Loucy (cell line): ENCODE data around the gene PIK3R1.

ENCODE experiments used
- H2AFZ ChIP-seq: fragments of 200-600 bp; sonication (generic); 2 replicates; pipeline ENCODE4 v1.6.0; 2016; ENCODE audit warnings: antibody characterized with exemption, mild to moderate bottlenecking, low read length, moderate library complexity
- H3F3A ChIP-seq: fragments of 200-600 bp; 2 replicates; pipeline ENCODE4 v1.6.0; 2016; ENCODE audit warnings: antibody characterized with exemption, low read depth, mild to moderate bottlenecking
- H3K27me3 ChIP-seq: fragments of 200-600 bp; sonication (generic); 2 replicates; pipeline ENCODE4 v1.6.1; 2014; ENCODE audit warnings: low read length, mild to moderate bottlenecking; ENCODE audit not compliant: insufficient read depth, poor library complexity, severe bottlenecking
- H3K36me3 ChIP-seq: fragments of 200-600 bp; sonication (generic); 2 replicates; pipeline ENCODE4 v1.6.1; 2016; ENCODE audit warnings: low read length; ENCODE audit not compliant: insufficient read depth
- H3K4me1 ChIP-seq: fragments of 200-600 bp; sonication (generic); 2 replicates; pipeline ENCODE4 v1.5.1; 2014; ENCODE audit warnings: low read length, mild to moderate bottlenecking; ENCODE audit not compliant: insufficient read depth, poor library complexity, severe bottlenecking
- H3K4me2 ChIP-seq: fragments of 200-600 bp; sonication (generic); 2 replicates; pipeline ENCODE4 v1.6.0; 2014; ENCODE audit warnings: antibody characterized with exemption, low read length, low read depth, mild to moderate bottlenecking; ENCODE audit not compliant: poor library complexity, severe bottlenecking
- H3K4me3 ChIP-seq: fragments of 200-600 bp; sonication (generic); 2 replicates; pipeline ENCODE4 v1.5.1; 2014; ENCODE audit warnings: low read length, mild to moderate bottlenecking, mixed read lengths; ENCODE audit not compliant: poor library complexity, severe bottlenecking
- H3K79me2 ChIP-seq: fragments of 200-600 bp; sonication (generic); 2 replicates; pipeline ENCODE4 v1.6.1; 2014; ENCODE audit warnings: low read length; ENCODE audit not compliant: insufficient read depth
- H3K9ac ChIP-seq: fragments of 200-600 bp; sonication (generic); 2 replicates; pipeline ENCODE4 v1.6.0; 2014; ENCODE audit warnings: mild to moderate bottlenecking, low read depth, low read length, moderate library complexity; ENCODE audit not compliant: poor library complexity, severe bottlenecking
- H3K9me2 ChIP-seq: fragments of 200-600 bp; sonication (generic); replicated peaks from 2 replicates; pipeline ENCODE4 v1.6.1; 2016; ENCODE audit warnings: low read depth, low read length, mixed read lengths
- H3K9me3 ChIP-seq: fragments of 200-600 bp; sonication (generic); 2 replicates; pipeline ENCODE4 v1.6.1; 2014; ENCODE audit warnings: mild to moderate bottlenecking, antibody characterized with exemption, low read length, low read depth; ENCODE audit not compliant: insufficient read depth
- H4K20me1 ChIP-seq: fragments of 200-600 bp; sonication (generic); 2 replicates; pipeline ENCODE4 v1.6.0; 2014; ENCODE audit warnings: antibody characterized with exemption, low read length, mild to moderate bottlenecking; ENCODE audit not compliant: insufficient read depth, poor library complexity, severe bottlenecking
- EZH2phosphoT487 ChIP-seq: fragments of 200-600 bp; IDR thresholded peaks from 2 replicates; pipeline ENCODE4 v1.6.1; 2018; ENCODE audit warnings: antibody characterized with exemption, mild to moderate bottlenecking, moderate library complexity, borderline replicate concordance
- TF ChIP-seq, protein P1 (sequence below): fragments of 200-600 bp; sonication (generic); conservative IDR thresholded peaks from 2 replicates; pipeline ENCODE4 v1.5.1; 2014; ENCODE audit warnings: mild to moderate bottlenecking, antibody characterized with exemption, low read length

Gene PIK3R1

DNA sequence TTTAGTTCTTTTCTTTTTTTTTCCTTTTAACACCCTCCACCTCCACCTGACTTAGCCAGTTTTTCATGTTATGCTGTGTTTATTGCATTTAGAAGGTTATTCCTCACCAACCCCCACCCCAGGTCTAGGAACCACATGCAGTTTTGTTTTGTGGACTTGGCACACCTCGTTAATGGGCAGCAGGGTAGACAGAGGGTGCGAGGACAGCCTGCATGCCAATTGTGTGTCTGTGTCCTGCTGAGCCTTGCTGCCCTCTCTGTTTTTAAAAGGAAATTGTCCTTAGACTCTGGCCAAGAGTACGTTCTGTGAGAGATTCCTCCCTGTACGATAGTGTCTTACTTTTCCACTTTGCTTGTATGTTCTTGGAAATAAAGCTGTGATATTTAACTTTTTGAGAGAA lies 13.9 kb downstream of the PIK3R1 start:
- Histone ChIP-seq H3K36me3 (peaks cover 63% of the 10 kb centered on the region; the same call in 1 of the 2 replicates), H3K4me1 (peaks cover 97% of the 10 kb centered on the region), H3K9ac (peak overlapping the region; percentile 33), H2AFZ (no peak overlapping the region), H3K9me3 (no peaks in the 10 kb centered on the region), H3F3A (peaks cover 10% of the 10 kb centered on the region), H3K9me2 (no peaks in the 10 kb centered on the region), H4K20me1 (peaks cover 99% of the 10 kb centered on the region), H3K79me2 (peaks cover 100% of the 10 kb centered on the region), H3K27me3 (no peaks in the 10 kb centered on the region), H3K4me3 (peak overlapping the region; percentile 61), H3K4me2 (peak overlapping the region; percentile 74)
- TF ChIP-seq, protein P1, sequence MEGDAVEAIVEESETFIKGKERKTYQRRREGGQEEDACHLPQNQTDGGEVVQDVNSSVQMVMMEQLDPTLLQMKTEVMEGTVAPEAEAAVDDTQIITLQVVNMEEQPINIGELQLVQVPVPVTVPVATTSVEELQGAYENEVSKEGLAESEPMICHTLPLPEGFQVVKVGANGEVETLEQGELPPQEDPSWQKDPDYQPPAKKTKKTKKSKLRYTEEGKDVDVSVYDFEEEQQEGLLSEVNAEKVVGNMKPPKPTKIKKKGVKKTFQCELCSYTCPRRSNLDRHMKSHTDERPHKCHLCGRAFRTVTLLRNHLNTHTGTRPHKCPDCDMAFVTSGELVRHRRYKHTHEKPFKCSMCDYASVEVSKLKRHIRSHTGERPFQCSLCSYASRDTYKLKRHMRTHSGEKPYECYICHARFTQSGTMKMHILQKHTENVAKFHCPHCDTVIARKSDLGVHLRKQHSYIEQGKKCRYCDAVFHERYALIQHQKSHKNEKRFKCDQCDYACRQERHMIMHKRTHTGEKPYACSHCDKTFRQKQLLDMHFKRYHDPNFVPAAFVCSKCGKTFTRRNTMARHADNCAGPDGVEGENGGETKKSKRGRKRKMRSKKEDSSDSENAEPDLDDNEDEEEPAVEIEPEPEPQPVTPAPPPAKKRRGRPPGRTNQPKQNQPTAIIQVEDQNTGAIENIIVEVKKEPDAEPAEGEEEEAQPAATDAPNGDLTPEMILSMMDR = no peak
- TF ChIP-seq EZH2phosphoT487 = no peak

DNA sequence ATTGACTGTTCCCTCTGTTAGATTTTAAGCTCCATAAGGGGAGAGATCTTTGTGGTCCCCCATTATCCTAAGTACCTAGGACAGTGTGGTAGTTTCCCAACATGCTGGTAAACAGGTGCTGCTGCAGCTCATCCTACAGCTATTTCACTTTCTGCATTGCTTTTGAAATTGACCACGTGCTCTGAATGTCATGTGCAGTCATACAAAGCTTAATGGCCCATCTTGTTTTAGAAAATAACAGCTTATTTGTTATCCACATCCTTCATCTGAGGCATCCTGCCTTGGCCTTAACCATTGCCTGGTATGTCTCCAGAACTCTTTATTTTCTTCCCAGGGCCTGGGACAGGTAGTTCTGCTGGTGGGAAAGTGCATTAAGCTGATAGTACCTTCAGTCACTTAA lies 14.7 kb downstream of the PIK3R1 start:
- Histone ChIP-seq H3K27me3 (no peaks in the 10 kb centered on the region), H3K4me3 (peak overlapping the region; percentile 61), H3K79me2 (peaks cover 100% of the 10 kb centered on the region), H2AFZ (no peak overlapping the region), H3K9me3 (no peaks in the 10 kb centered on the region), H3K36me3 (peaks cover 63% of the 10 kb centered on the region; the same call in 1 of the 2 replicates), H3K4me2 (peak overlapping the region; percentile 74), H3K9ac (peak overlapping the region; percentile 33), H4K20me1 (peaks cover 96% of the 10 kb centered on the region), H3K9me2 (no peaks in the 10 kb centered on the region), H3K4me1 (peaks cover 92% of the 10 kb centered on the region), H3F3A (peaks cover 10% of the 10 kb centered on the region)
- TF ChIP-seq EZH2phosphoT487 = no peak
- TF ChIP-seq, protein P1 = no peak

DNA sequence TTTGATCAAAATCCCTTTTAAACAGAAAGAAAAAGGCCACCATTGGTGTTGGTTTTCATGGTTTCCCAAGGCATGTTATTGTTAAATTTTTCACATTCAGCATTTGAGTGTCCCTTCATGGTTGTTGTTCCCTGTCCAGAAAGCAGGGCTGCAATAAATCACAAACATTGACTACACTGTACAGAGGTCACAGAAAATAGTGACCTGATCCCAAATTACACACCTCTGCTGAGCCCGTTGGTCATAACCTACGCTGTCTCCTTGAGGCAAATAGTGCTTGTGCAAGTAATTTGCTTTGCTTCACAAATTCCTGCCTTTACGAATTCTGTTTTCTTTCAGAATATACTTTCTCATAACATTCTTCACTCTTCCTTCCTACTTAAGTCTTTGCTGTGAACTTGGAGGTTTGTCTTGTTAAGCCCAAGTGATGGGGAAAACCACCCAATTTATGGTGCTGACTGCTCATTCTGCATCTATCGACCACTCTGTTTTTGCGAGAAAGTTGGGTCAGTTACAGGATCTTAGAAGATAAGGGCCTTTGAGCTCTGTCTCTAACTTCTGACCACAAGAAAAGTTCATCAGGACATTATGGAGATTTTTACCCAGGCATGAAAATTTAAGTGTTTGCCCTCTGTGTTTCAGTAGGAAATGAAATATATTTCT lies 16.0 kb downstream of the PIK3R1 start:
- Histone ChIP-seq H3K4me3 (peak overlapping the region; percentile 50), H3K9me3 (no peaks in the 10 kb centered on the region), H2AFZ (no peak overlapping the region), H4K20me1 (peaks cover 94% of the 10 kb centered on the region), H3K9me2 (no peaks in the 10 kb centered on the region), H3K4me1 (peaks cover 82% of the 10 kb centered on the region), H3K79me2 (peaks cover 100% of the 10 kb centered on the region), H3K36me3 (peaks cover 51% of the 10 kb centered on the region; the same call in 1 of the 2 replicates), H3K9ac (peak overlapping the region; percentile 47), H3F3A (peaks cover 10% of the 10 kb centered on the region), H3K27me3 (no peaks in the 10 kb centered on the region), H3K4me2 (peak overlapping the region; percentile 74)
- TF ChIP-seq, protein P1 = no peak
- TF ChIP-seq EZH2phosphoT487 = no peak
